GM10266 (cell line): ENCODE measurements around the gene SLC25A45.

Experiments
- DNase-seq: peaks from one replicate; pipeline ENCODE4 v3.0.0; 2012; ENCODE audit errors: extremely low spot score
- TF ChIP-seq, protein P1 (sequence below): IDR thresholded peaks from 2 replicates; pipeline ENCODE4 v1.5.1; 2012; ENCODE audit warnings: mild to moderate bottlenecking, low read depth; ENCODE audit not compliant: control insufficient read depth, insufficient read depth; ENCODE audit errors: missing control alignments

Gene SLC25A45

DNA sequence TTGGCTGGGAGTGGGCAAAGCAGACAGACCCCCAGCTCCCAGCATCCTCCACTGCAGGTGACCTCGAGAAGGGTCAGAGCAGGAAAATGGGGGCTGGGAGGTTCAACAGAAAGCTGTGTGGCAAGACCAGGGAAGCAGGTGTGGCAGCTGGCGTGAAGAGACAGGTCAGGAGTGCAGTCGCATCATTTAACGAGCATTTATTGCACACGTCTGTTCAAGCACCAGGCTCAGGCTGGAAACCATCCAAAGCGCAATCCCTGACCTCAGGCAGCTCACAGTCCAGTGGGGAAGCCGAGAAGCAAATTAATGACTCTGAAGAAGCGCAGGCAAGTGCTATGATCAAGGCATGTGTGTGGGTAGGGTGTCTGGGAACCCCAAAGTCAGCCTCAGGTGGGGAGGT is 7.4 kb downstream of the SLC25A45 start:
- DNase-seq = no peak
- TF ChIP-seq, protein P1, sequence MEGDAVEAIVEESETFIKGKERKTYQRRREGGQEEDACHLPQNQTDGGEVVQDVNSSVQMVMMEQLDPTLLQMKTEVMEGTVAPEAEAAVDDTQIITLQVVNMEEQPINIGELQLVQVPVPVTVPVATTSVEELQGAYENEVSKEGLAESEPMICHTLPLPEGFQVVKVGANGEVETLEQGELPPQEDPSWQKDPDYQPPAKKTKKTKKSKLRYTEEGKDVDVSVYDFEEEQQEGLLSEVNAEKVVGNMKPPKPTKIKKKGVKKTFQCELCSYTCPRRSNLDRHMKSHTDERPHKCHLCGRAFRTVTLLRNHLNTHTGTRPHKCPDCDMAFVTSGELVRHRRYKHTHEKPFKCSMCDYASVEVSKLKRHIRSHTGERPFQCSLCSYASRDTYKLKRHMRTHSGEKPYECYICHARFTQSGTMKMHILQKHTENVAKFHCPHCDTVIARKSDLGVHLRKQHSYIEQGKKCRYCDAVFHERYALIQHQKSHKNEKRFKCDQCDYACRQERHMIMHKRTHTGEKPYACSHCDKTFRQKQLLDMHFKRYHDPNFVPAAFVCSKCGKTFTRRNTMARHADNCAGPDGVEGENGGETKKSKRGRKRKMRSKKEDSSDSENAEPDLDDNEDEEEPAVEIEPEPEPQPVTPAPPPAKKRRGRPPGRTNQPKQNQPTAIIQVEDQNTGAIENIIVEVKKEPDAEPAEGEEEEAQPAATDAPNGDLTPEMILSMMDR = no peak

DNA sequence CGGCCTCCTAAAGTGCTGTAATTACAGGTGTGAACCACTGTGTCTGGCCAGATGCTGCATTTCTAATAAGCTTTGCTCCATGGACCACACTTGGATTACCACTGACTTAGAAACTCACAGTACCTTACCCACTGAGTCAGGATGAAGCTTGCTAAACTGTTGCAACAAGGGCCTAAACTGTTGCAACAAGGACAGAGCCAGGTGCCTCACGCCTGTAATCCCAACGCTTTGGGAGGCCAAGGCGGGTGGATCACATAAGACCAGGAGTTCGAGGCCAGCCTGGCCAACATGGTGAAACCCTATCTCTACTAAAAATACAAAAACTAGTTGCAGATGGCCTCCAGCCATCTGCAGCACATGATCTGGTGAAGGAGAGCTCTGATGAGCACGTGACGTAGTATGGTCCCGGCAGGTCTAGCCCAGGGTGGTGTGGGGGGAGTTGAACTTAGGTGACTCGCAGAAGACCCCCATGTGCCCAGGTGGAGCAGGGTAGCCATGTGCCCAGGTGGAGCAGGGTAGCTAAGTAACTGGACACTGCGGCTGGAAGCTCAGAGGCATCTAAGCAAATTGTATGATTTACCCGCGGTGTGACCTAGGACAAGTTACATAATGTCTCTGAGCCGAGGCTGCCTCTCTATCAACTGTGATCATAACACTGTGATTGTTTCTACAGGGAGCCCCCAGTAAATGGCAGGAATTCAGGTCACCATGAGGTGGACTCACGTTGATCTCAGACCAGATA is 8.4 kb downstream of the SLC25A45 start:
- DNase-seq = no peak
- TF ChIP-seq, protein P1 = no peak

DNA sequence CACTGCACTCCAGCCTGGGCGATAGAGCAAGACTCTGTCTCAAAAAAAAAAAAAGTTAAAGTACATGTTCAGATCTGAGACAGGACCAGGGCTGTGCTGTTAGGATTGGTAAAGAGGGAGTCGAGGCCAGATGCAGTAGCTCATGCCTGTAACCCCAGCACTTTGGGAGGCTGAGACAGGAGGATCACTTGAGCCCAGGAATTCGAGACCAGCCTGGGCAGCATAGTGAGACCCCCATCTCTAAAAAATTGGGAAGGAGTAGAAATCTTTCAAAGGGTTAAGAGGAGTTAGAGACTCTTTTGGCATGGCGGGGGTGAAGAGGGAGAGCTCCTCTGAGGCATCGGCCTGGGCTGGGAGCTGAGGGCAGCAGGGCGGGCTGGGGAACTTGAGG is 11.8 kb downstream of the SLC25A45 start:
- TF ChIP-seq, protein P1 = no peak

DNA sequence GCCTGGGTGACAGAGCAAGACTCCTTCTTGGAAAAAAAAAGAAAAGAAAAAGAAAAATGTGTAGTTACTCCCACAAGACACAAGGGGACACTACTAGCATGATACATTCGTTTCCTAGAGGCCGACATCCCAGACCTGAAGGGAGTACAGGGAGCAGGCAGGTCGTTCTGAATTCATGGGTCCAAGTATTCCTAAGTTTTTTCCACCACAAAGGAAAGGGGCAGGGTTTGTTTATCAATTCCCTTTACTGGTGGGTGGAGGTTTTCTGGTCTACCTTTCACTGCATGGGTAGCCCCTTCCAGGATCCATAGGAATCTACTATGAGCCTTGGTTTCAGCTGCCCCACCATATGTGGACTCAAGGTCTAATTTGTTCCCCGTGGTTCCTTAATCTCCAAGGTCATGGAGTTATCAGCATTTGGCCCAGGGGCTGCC is 16.1 kb downstream of the SLC25A45 start:
- peak; percentile 83 for DNase-seq
- TF ChIP-seq, protein P1 = peak; percentile 72

More for the DNA sequence above, 11.8 kb downstream of the SLC25A45 start:
- no peak for DNase-seq

DNA sequence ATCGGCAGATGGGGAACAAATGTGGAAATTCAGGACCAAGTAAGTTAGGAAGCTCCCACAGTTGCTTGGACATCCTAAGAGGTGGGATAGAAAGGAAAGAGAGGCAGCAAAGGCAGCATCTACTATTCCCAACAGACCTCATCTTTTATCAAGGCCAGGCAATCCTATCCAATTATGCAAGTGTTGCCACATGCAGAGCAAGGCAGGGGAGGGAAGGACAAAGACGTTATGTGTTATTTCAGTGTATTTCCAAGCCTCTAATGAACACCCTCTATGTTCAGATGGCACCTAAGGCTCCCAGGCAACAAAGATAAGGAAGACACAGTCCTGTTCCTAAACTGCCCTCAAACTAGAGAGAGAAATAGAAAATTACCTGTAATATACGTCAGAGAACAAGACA is 18.7 kb downstream of the SLC25A45 start:
- TF ChIP-seq, protein P1 = no peak
- no peak for DNase-seq

DNA sequence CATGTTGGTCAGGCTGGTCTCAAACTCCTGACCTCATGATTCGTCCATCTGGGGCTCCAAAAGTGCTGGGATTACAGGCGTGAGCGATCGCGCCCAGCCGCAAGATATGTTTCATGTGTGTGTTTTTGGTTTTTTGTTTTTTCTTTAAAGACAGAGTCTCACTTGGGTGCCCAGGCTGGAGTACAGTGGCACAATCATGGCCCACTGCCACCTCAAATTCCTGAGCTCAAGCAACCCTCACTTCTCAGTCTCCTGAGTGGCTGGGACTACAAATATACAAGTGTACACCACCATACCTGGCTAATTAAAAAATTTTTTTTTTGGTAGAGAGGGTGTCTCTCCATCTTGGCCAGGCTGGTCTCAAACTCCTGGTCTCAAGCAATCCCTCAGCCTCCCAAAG is 19.5 kb downstream of the SLC25A45 start:
- TF ChIP-seq, protein P1 = no peak
- DNase-seq = no peak

DNA sequence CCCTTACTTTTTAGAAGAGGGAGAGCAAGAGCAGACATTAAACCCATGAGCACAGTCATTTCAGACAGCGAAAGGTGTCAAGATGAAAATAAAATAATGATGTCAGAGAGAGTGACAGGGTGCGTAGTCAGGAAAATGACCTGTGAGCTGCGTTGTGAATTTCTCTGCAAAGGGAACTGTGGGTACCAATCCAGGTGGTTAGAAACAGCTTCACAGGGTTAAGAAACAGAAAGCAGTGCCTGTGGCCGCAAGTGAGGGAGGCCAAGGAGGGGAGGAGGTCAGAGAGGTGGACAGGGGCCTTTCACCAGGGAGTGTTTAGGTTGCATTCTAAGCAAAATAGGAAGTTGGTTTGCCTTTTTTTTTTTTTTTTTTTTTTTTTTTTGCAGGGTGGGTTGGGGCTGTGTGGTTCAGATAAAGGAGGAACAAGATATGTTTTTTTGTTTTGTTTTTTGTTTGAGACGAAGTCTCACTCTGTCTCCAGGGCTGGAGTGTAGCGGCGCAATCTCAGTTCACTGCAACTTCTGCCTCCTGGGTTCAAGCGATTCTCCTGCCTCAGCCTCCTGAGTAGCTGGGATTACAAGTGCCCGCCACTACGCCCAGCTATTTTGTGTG is 20.0 kb downstream of the SLC25A45 start:
- TF ChIP-seq, protein P1 = no peak
- peak; percentile 79 for DNase-seq
